ENCODE data around the gene IL1A. TPM values are rescaled to one million over a fixed set of nuclear protein-coding genes. Genes with fewer than 3 reads are reported as not detected.

The IL1A gene
- total and polyA plus RNA-seq, 9 of the 15 experiments (the other 6 are each of a cell fraction or from before 2014, with no cell fraction given) = 0.03 to 0.27 (median 0.14) TPM; not detected in 2

DNA sequence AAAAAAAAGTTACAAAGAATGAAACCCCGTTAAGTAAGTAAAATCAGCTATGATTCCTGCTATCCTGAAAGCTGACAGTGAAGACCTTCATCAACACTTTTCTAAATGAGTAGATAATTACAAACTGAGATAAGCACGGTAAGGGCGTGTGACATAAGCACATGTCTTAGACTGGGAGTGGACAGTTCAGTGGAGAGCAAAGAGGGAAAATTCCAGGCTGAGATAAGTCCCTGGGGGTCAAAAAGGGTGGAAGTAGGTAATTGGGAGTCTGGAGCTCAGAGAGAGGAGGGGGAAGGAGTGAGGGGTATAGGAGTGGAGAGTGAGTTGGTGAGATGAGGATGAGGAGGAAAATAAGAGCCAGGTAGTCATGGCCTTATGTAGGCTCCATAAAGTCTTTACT, 4.4 kb upstream of the IL1A start (continued):
- TF ChIP-seq, protein P1, sequence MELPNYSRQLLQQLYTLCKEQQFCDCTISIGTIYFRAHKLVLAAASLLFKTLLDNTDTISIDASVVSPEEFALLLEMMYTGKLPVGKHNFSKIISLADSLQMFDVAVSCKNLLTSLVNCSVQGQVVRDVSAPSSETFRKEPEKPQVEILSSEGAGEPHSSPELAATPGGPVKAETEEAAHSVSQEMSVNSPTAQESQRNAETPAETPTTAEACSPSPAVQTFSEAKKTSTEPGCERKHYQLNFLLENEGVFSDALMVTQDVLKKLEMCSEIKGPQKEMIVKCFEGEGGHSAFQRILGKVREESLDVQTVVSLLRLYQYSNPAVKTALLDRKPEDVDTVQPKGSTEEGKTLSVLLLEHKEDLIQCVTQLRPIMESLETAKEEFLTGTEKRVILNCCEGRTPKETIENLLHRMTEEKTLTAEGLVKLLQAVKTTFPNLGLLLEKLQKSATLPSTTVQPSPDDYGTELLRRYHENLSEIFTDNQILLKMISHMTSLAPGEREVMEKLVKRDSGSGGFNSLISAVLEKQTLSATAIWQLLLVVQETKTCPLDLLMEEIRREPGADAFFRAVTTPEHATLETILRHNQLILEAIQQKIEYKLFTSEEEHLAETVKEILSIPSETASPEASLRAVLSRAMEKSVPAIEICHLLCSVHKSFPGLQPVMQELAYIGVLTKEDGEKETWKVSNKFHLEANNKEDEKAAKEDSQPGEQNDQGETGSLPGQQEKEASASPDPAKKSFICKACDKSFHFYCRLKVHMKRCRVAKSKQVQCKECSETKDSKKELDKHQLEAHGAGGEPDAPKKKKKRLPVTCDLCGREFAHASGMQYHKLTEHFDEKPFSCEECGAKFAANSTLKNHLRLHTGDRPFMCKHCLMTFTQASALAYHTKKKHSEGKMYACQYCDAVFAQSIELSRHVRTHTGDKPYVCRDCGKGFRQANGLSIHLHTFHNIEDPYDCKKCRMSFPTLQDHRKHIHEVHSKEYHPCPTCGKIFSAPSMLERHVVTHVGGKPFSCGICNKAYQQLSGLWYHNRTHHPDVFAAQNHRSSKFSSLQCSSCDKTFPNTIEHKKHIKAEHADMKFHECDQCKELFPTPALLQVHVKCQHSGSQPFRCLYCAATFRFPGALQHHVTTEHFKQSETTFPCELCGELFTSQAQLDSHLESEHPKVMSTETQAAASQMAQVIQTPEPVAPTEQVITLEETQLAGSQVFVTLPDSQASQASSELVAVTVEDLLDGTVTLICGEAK (IDR thresholded peaks at IDR 0.05) = 0 out of 2 replicates have a peak, but pooled peaks have one; percentile 32
- TF ChIP-seq, protein P1 (CRISPR knock-in tag; IDR thresholded peaks at IDR 0.05) = no peak
- TF ChIP-seq, protein P2, sequence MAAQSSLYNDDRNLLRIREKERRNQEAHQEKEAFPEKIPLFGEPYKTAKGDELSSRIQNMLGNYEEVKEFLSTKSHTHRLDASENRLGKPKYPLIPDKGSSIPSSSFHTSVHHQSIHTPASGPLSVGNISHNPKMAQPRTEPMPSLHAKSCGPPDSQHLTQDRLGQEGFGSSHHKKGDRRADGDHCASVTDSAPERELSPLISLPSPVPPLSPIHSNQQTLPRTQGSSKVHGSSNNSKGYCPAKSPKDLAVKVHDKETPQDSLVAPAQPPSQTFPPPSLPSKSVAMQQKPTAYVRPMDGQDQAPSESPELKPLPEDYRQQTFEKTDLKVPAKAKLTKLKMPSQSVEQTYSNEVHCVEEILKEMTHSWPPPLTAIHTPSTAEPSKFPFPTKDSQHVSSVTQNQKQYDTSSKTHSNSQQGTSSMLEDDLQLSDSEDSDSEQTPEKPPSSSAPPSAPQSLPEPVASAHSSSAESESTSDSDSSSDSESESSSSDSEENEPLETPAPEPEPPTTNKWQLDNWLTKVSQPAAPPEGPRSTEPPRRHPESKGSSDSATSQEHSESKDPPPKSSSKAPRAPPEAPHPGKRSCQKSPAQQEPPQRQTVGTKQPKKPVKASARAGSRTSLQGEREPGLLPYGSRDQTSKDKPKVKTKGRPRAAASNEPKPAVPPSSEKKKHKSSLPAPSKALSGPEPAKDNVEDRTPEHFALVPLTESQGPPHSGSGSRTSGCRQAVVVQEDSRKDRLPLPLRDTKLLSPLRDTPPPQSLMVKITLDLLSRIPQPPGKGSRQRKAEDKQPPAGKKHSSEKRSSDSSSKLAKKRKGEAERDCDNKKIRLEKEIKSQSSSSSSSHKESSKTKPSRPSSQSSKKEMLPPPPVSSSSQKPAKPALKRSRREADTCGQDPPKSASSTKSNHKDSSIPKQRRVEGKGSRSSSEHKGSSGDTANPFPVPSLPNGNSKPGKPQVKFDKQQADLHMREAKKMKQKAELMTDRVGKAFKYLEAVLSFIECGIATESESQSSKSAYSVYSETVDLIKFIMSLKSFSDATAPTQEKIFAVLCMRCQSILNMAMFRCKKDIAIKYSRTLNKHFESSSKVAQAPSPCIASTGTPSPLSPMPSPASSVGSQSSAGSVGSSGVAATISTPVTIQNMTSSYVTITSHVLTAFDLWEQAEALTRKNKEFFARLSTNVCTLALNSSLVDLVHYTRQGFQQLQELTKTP (IDR thresholded peaks at IDR 0.05; ENCODE audit: low read depth in 1 of 2, partially characterized antibody in 2 of 2) = peak in 1 of 2 experiments; percentile 50
- TF ChIP-seq EP400 (IDR thresholded peaks at IDR 0.05) (peak; percentile 46; the same call in 1 of the 2 replicates), EHMT2 (IDR thresholded peaks at IDR 0.05) (peak; percentile 62; the same call in 1 of the 2 replicates), SMARCE1 (IDR thresholded peaks at IDR 0.05) (peak; percentile 58; the same call in 1 of the 2 replicates), MTA2 (IDR thresholded peaks at IDR 0.05; ENCODE audit: low read depth) (0 out of 2 replicates have a peak, but pooled peaks have one; percentile 9), MTA1 (IDR thresholded peaks at IDR 0.05; ENCODE audit: borderline replicate concordance) (peak; percentile 64; the same call in 1 of the 2 replicates), L3MBTL2 (IDR thresholded peaks at IDR 0.05) (peak; percentile 85), MYC (IDR thresholded peaks at IDR 0.05; ENCODE audit: low read depth, low read length) (peak; percentile 81), MYC (CRISPR knock-in tag; IDR thresholded peaks at IDR 0.05; ENCODE audit: borderline replicate concordance, low read depth) (no peak)
- TF ChIP-seq, protein P3, sequence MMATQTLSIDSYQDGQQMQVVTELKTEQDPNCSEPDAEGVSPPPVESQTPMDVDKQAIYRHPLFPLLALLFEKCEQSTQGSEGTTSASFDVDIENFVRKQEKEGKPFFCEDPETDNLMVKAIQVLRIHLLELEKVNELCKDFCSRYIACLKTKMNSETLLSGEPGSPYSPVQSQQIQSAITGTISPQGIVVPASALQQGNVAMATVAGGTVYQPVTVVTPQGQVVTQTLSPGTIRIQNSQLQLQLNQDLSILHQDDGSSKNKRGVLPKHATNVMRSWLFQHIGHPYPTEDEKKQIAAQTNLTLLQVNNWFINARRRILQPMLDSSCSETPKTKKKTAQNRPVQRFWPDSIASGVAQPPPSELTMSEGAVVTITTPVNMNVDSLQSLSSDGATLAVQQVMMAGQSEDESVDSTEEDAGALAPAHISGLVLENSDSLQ (IDR thresholded peaks at IDR 0.05) = peak; percentile 73
- TF ChIP-seq, protein P4, sequence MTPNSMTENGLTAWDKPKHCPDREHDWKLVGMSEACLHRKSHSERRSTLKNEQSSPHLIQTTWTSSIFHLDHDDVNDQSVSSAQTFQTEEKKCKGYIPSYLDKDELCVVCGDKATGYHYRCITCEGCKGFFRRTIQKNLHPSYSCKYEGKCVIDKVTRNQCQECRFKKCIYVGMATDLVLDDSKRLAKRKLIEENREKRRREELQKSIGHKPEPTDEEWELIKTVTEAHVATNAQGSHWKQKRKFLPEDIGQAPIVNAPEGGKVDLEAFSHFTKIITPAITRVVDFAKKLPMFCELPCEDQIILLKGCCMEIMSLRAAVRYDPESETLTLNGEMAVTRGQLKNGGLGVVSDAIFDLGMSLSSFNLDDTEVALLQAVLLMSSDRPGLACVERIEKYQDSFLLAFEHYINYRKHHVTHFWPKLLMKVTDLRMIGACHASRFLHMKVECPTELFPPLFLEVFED (CRISPR knock-in tag; conservative IDR thresholded peaks at IDR 0.05) = 0 out of 2 replicates have a peak, but pooled peaks have one; percentile 43

Measured in K562 (cell line).